Neutrophil (primary cell): ENCODE measurements around the gene ZPR1.
A peak's percentile ranks its signal among the peaks of the same experiment; 100 is the strongest.

Experiments used
- H3K27ac ChIP-seq: fragments of 200-600 bp; sonication (generic); 2 replicates; pipeline ENCODE4 v1.5.1; 2016; ENCODE audit warnings: mild to moderate bottlenecking, moderate library complexity
- H3K27me3 ChIP-seq: fragments of 200-600 bp; sonication (generic); 2 replicates; pipeline ENCODE4 v1.6.0; 2016; ENCODE audit warnings: mild to moderate bottlenecking
- H3K36me3 ChIP-seq: fragments of 200-600 bp; sonication (generic); 2 replicates; pipeline ENCODE4 v1.5.1; 2017
- H3K4me1 ChIP-seq, 2 experiments: fragments of 200-600 bp in 1 of 2; sonication (generic) in 1 of 2; 1 replicate in 1 of 2; 2 replicates in 1 of 2; pipeline versions ENCODE4 v1.5.1 to v1.6.1; 2013 to 2016; ENCODE audit warnings: low read depth in 1 of 2, low read length in 1 of 2, mild to moderate bottlenecking in 1 of 2, moderate library complexity in 1 of 2; ENCODE audit not compliant: control insufficient read depth in 1 of 2, insufficient read depth in 1 of 2
- H3K4me3 ChIP-seq, 2 experiments: fragments of 200-600 bp in 1 of 2; sonication (generic) in 1 of 2; 1 replicate in 1 of 2; 2 replicates in 1 of 2; pipeline ENCODE4 v1.5.1; 2013 to 2016; ENCODE audit warnings: low read depth in 1 of 2, low read length in 1 of 2, mild to moderate bottlenecking in 1 of 2, moderate library complexity in 1 of 2
- H3K9me3 ChIP-seq: fragments of 200-600 bp; sonication (generic); 2 replicates; pipeline ENCODE4 v1.5.1; 2016
- CTCF ChIP-seq: fragments of 200-600 bp; sonication (generic); IDR thresholded peaks from 2 replicates; pipeline ENCODE4 v1.5.1; 2016; ENCODE audit warnings: antibody characterized with exemption

The ZPR1 gene

DNA sequence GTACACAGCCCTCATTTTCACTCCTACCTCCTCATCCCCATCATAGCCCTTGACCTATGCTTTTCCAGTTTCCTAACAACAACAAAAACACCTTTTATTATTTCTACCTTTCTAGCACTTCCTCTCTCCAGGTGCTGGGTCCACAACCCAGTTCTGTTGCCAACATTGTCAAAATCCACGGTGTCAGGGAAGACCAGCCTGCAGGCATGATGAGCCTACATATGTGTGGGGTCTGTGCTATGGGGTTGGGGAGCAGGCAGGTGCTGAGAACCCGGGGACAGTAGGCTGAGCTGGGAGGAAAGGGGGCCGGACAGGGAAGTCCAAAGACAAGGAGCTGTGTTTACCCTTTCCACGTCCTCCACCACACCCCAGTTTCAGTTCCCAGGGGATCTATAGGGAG is 711 bp upstream of the ZPR1 start:
- Histone ChIP-seq H3K27ac (peak overlapping the region; percentile 79), H3K36me3 (peaks cover 22% of the 10 kb centered on the region), H3K4me1 (peaks cover 23% of the 10 kb centered on the region in 2 experiments), H3K27me3 (no peaks in the 10 kb centered on the region), H3K4me3 (peak overlapping the region; percentile 84 to 96), H3K9me3 (no peaks in the 10 kb centered on the region)
- no peak for TF ChIP-seq CTCF

DNA sequence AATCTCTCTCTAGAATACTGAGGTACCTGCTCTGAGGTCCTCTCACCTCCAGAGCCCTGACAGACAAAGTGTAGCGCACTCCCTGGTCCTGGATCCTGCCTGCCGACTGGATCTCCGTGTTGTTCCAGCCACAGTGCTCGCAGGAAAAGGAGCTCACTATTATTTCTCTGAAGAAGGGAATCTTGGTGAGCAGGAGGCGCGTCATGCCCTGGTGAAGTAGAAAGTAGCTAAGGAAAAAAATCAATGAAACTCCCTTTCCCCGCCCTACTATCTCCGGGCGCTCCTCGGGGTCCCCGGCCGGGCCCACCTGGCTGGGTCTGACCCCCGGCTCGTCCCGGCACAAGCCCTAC is 412 bp downstream of the ZPR1 start:
- Histone ChIP-seq H3K9me3 (no peaks in the 10 kb centered on the region), H3K4me3 (peak overlapping the region; percentile 84 to 96), H3K27ac (peak overlapping the region; percentile 79), H3K27me3 (no peaks in the 10 kb centered on the region), H3K36me3 (peaks cover 33% of the 10 kb centered on the region), H3K4me1 (peaks cover 23% of the 10 kb centered on the region in 2 experiments)
- no peak for TF ChIP-seq CTCF

DNA sequence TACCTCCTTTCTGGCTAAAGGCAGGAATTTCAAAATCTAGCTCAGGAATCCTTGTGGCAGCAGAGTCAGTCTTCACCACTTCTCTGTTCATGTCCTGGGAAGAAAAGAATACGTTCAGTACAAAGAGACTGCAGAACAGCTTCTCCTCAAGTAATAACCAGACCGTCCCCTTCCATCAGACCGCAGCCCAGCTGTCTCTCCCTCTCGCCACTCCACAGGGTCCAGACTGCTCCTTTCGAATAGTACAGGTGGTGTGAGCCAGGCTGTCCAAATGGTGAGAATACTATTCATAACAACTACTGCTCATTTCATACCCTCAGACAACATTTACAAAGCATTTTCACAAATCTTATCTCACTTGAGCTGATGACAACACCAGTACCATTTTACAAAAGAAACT is 857 bp downstream of the ZPR1 start:
- peaks cover 23% of the 10 kb centered on the region in 2 experiments for H3K4me1 ChIP-seq
- H3K9me3 ChIP-seq = no peaks in the 10 kb centered on the region
- peaks cover 38% of the 10 kb centered on the region for H3K36me3 ChIP-seq
- TF ChIP-seq CTCF = no peak
- no peaks in the 10 kb centered on the region for H3K27me3 ChIP-seq
- no peak overlapping the region for H3K27ac ChIP-seq
- H3K4me3 ChIP-seq = peak overlapping the region; percentile 84 to 96

DNA sequence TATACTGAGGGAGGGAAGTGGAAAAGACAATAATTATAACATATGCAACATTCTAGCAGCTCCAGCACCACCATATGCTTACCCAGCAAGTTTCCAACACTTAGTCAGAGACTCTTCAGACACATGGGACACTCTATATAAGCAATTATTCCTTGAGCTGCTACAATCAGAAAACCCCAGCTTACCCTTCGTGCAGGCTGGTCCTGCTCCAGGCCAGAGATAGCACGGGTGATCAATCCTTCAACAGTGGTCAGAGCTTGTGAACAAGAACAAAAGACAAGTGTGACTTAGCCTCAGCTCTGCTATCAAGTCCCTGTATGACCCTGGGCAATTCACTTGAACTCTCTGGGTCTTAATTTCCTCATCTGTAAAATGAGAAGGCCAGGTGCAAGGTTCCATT is 1.5 kb downstream of the ZPR1 start:
- no peaks in the 10 kb centered on the region for H3K9me3 ChIP-seq
- peaks cover 42% of the 10 kb centered on the region for H3K36me3 ChIP-seq
- no peak overlapping the region for H3K27ac ChIP-seq
- H3K4me3 ChIP-seq = no peak overlapping the region
- TF ChIP-seq CTCF = no peak
- no peaks in the 10 kb centered on the region for H3K27me3 ChIP-seq
- H3K4me1 ChIP-seq = peaks cover 20% of the 10 kb centered on the region in 2 experiments

DNA sequence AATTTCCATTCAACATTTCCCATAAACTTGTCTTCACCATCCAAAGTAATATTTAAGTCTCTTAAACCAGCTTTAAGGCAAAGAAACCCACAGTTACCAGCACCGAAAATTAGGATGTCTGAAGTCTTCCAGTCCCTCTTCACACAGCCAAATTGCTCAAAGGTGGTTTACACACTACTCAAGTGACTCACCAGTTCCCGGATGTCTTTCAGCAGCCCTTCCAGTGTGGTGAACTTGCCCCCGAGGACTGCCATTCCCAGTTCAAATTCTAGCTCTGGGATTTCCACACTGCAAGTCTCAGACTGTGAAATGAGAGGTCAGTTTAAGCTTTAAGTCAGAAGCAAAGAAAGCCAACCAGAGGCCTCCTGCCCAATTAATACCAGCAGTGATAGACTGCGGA is 5.1 kb downstream of the ZPR1 start:
- H3K36me3 ChIP-seq = peaks cover 70% of the 10 kb centered on the region
- no peaks in the 10 kb centered on the region for H3K27me3 ChIP-seq
- TF ChIP-seq CTCF = no peak
- peaks cover 9 to 10% of the 10 kb centered on the region in 2 experiments for H3K4me1 ChIP-seq
- no peaks in the 10 kb centered on the region for H3K9me3 ChIP-seq
- H3K27ac ChIP-seq = no peak overlapping the region
- no peak overlapping the region for H3K4me3 ChIP-seq

GRCh38 chr11:116778556-116778955 is 9.3 kb downstream of the ZPR1 start:
- H3K27ac ChIP-seq = no peak overlapping the region
- no peaks in the 10 kb centered on the region for H3K9me3 ChIP-seq
- no peaks in the 10 kb centered on the region for H3K27me3 ChIP-seq
- peaks cover 49% of the 10 kb centered on the region for H3K36me3 ChIP-seq
- H3K4me1 ChIP-seq = peaks cover 7 to 8% of the 10 kb centered on the region in 2 experiments
- no peak for TF ChIP-seq CTCF
- H3K4me3 ChIP-seq = no peak overlapping the region
